Fibroblast of skin of scalp (primary cell): ENCODE data around the gene KLF15. TPM values are rescaled to one million over a fixed set of nuclear protein-coding genes. Genes with fewer than 3 reads are reported as not detected.

Experiments
- DNase-seq: peaks from one replicate; pipeline ENCODE4 v3.0.0-alpha.2; 2013
- polyA plus RNA-seq, 2 experiments: library from polyadenylated mRNA; unstranded; fragments of 120-200 nt; gene quantifications; one replicate each; pipeline ENCODE4 v1.2.1, GENCODE V29; 2013; ENCODE audit not compliant: insufficient read length in 2 of 2

The KLF15 gene
- polyA plus RNA-seq (2013, experiment 1 of 2; ENCODE audit: insufficient read length) = 0.16 TPM
- 0.35 TPM for polyA plus RNA-seq (2013, experiment 2 of 2; ENCODE audit: insufficient read length)

- peak; percentile 76 for DNase-seq
These were observed at the start of gene KLF15 for GRCh38 chr3:126357295-126358037. Gene KLF15, minus strand, starts transcription at chr3:126357408. Its CDS starts 4,486 bp downstream, at chr3:126352922.

- DNase-seq = no peak
These were observed 49.4 kb upstream of the KLF15 start for GRCh38 chr3:126406389-126407296.

GRCh38 chr3:126402666-126403302, 45.6 kb upstream of the KLF15 start:
- no peak for DNase-seq

GRCh38 chr3:126402178-126402577, 45.0 kb upstream of the KLF15 start:
- no peak for DNase-seq

- no peak for DNase-seq
These were observed 44.5 kb upstream of the KLF15 start for GRCh38 chr3:126401611-126402160.

GRCh38 chr3:126399756-126400155, 42.5 kb upstream of the KLF15 start:
- no peak for DNase-seq

- no peak for DNase-seq
These were observed 42.1 kb upstream of the KLF15 start for GRCh38 chr3:126399351-126399735.

- DNase-seq = no peak
These were observed 41.5 kb upstream of the KLF15 start for GRCh38 chr3:126398423-126399350.

GRCh38 chr3:126397610-126398422, 40.6 kb upstream of the KLF15 start:
- no peak for DNase-seq

GRCh38 chr3:126396536-126396935, 39.3 kb upstream of the KLF15 start:
- no peak for DNase-seq

- no peak for DNase-seq
These were observed 38.8 kb upstream of the KLF15 start for GRCh38 chr3:126395846-126396513.

- no peak for DNase-seq
These were observed 37.7 kb upstream of the KLF15 start for GRCh38 chr3:126394977-126395321.

GRCh38 chr3:126394179-126394976, 37.2 kb upstream of the KLF15 start, which contains the start of gene CFAP100:
Gene CFAP100, plus strand, starts transcription at chr3:126394909. Its CDS starts 1,092 bp downstream, at chr3:126396001.
- peak; percentile 22 for DNase-seq

GRCh38 chr3:126393563-126393962, 36.4 kb upstream of the KLF15 start:
- DNase-seq = no peak

GRCh38 chr3:126392246-126392645, 35.0 kb upstream of the KLF15 start:
- no peak for DNase-seq

GRCh38 chr3:126391631-126392030, 34.4 kb upstream of the KLF15 start:
- DNase-seq = no peak

GRCh38 chr3:126390751-126391150, 33.5 kb upstream of the KLF15 start:
- no peak for DNase-seq

GRCh38 chr3:126390201-126390600, 33.0 kb upstream of the KLF15 start:
- no peak for DNase-seq

GRCh38 chr3:126389794-126390146, 32.6 kb upstream of the KLF15 start:
- DNase-seq = no peak
